ENCODE measurements around the gene TBC1D3I. TPM values are rescaled to one million over a fixed set of nuclear protein-coding genes. Genes with fewer than 3 reads are reported as not detected.
"Not testable (repeated sequence)": the region's sequence is repeated elsewhere in the genome, so short reads cannot be mapped to it uniquely, and the experiment has no call there.

TBC1D3I gene
- total RNA-seq, 2 experiments from 2014 or later = 0.19 TPM; not detected in 1

- DNase-seq = no peak
- Mint-ChIP-seq H3K4me3 (no peak overlapping the region), H3K9me3 (peaks cover 7% of the 10 kb centered on the region), H3K27me3 (ENCODE audit: low read depth) (peaks cover 23% of the 10 kb centered on the region), H3K36me3 (ENCODE audit: low read depth) (no peaks in the 10 kb centered on the region), H3K27ac (no peak overlapping the region), H3K4me1 (ENCODE audit: low read depth) (no peaks in the 10 kb centered on the region)
- intact Hi-C loops (cut with micrococcal nuclease) = no loop called here
- CTCF ChIA-PET = no interaction called here
Observed at GRCh38 chr17:36214918-36215317, 49.5 kb downstream of the TBC1D3I start.

- CTCF ChIA-PET = no interaction called here
- Mint-ChIP-seq H3K9me3 (peaks cover 3% of the 10 kb centered on the region), H3K36me3 (ENCODE audit: low read depth) (no peaks in the 10 kb centered on the region), H3K27me3 (ENCODE audit: low read depth) (peaks cover 17% of the 10 kb centered on the region), H3K4me3 (no peak overlapping the region), H3K27ac (no peak overlapping the region), H3K4me1 (ENCODE audit: low read depth) (no peaks in the 10 kb centered on the region)
- intact Hi-C loops (cut with micrococcal nuclease) = no loop called here
- DNase-seq = no peak
Observed at GRCh38 chr17:36213695-36214094, 50.7 kb downstream of the TBC1D3I start.

DNA sequence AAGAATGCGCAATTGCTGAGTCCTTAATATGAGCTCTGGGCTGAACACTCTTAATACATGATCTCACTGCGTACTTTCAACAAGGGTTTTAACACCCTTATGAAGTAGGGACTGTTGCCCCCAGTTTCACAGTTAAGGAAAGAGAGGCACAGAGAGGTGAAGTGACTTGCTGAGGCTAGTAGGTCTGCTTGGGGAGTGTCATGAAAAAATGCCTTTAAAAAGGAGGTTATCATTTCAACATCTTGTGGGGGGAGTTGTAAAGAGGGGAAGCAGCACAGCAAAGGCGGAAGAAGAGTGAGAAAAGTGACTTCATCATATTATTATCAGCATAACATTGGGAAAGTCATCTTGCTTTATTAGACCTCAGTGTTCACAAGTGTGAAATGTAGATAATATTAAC, 51.4 kb downstream of the TBC1D3I start:
- intact Hi-C loops (cut with micrococcal nuclease) = no loop called here
- Mint-ChIP-seq H3K27me3 (ENCODE audit: low read depth) (peaks cover 14% of the 10 kb centered on the region), H3K9me3 (no peaks in the 10 kb centered on the region), H3K4me1 (ENCODE audit: low read depth) (no peaks in the 10 kb centered on the region), H3K27ac (no peak overlapping the region), H3K36me3 (ENCODE audit: low read depth) (no peaks in the 10 kb centered on the region), H3K4me3 (no peak overlapping the region)
- no peak for DNase-seq
- CTCF ChIA-PET = no interaction called here

- no peak overlapping the region for H3K27ac Mint-ChIP-seq
- intact Hi-C loops (cut with micrococcal nuclease) = no loop called here
- no peak overlapping the region for H3K4me3 Mint-ChIP-seq
Observed at GRCh38 chr17:36212272-36212605, 52.1 kb downstream of the TBC1D3I start.

DNA sequence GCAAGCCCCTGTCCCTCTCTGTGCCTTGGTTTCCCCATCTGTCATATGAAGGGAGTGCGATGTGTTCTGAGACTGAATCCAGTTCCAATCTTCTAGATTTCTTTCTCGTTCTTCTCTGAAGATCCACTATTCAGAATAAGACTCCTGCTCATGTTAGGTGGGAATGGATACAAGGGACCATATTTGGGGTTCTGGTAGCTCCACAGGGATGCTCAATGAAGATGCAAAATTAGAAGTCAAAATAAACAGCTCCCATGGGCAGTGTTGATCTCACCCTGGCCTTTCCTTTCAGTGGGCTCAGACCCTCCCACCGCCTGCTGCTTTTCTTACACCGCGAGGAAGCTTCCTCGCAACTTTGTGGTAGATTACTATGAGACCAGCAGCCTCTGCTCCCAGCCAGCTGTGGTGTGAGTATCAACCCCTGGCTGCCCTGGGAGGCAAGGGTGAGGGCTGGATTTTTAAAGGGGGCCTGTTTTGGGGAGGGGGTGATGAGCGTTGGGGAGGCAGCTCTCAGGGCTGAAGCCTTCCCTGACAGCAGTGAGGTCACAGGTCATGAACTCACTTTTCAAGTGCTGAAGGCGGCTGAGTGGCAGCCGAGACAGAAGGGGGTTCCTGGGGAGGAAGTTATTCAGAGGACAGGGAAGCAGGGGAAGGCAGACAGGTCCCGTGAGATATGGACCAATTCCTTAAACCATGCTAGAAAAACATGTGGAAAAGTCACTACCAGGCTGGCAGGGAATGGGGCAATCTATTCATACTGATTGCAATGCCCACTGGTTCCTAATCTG, 52.7 kb downstream of the TBC1D3I start:
- CTCF ChIA-PET = interaction anchor here (0.7 kb wide), 1 partner anchor 268 kb away, joined by 4 read pairs; no protein-coding TSS in a partner anchor
- H3K9me3 Mint-ChIP-seq; H3K4me3 Mint-ChIP-seq; DNase-seq; intact Hi-C loops (cut with micrococcal nuclease); H3K36me3 Mint-ChIP-seq (ENCODE audit: low read depth); H3K4me1 Mint-ChIP-seq (ENCODE audit: low read depth); H3K27ac Mint-ChIP-seq: not testable (repeated sequence)
- H3K27me3 Mint-ChIP-seq (ENCODE audit: low read depth) = peaks cover 17% of the 10 kb centered on the region

More at GRCh38 chr17:36212272-36212605, 52.1 kb downstream of the TBC1D3I start:
- CTCF ChIA-PET = no interaction called here
- no peaks in the 10 kb centered on the region for H3K4me1 Mint-ChIP-seq (ENCODE audit: low read depth)
- H3K9me3 Mint-ChIP-seq = no peaks in the 10 kb centered on the region
- peaks cover 13% of the 10 kb centered on the region for H3K27me3 Mint-ChIP-seq (ENCODE audit: low read depth)
- no peaks in the 10 kb centered on the region for H3K36me3 Mint-ChIP-seq (ENCODE audit: low read depth)
- DNase-seq = no peak

DNA sequence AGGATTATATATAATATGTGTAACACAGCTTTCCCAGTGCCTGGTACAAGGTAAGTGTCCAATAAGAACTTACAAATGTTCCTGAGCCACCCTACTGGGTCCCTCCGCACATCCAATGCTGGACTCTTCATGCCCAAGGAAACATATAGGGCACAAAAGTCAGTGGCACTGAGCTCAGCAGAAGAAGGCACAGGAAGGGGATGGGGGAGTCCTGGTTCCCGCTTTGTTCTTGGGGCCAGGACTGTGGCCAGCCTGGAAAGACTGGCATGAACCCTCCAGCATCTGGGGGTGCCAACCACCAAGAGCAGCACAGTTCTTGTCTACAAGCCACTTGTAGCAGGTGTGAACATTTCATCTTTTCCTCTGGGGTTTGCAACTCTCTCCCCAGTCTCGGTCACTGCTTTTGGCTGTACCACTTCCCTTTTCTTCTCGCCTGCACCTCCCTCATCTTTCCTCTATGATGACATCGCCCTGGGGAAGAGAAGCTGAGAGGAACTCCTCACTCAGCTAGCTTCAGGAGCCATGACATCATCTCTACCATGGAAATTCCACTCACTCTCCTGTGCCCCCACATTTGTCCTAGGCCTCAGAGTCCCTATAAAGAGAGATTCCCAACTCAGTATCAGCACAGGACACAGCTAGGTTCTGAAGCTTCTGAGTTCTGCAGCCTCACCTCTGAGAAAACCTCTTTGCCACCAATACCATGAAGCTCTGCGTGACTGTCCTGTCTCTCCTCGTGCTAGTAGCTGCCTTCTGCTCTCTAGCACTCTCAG, 53.7 kb downstream of the TBC1D3I start, which contains the start of gene CCL4L2:
TSS of gene CCL4L2 (plus strand) at position 625 of the 773 bp plus-strand sequence.
- H3K4me1 Mint-ChIP-seq (ENCODE audit: low read depth); H3K36me3 Mint-ChIP-seq (ENCODE audit: low read depth); H3K4me3 Mint-ChIP-seq; DNase-seq; H3K9me3 Mint-ChIP-seq; H3K27ac Mint-ChIP-seq; CTCF ChIA-PET; intact Hi-C loops (cut with micrococcal nuclease): not testable (repeated sequence)
- peaks cover 20% of the 10 kb centered on the region for H3K27me3 Mint-ChIP-seq (ENCODE audit: low read depth)

DNA sequence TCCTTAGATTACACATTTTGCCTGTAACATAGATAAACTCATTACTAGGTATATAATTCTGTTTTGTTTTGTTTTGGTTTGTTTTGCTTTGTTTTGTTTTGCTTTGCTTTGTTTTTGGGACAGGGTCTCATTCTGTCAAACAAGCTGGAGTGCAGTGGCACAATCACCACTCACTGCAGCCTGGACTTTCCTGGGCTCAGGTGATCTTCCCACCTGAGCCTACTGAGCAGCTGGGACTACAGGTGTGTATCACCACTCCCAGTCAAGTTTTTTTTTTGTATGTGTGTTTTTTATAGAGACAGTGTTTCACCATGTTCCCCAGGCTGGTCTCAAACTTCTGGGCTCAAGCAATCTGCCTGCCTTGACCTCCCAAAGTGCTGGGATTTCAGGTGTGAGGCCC, 54.8 kb downstream of the TBC1D3I start:
- CTCF ChIA-PET = no interaction called here
- intact Hi-C loops (cut with micrococcal nuclease) = no loop called here
- no peaks in the 10 kb centered on the region for H3K36me3 Mint-ChIP-seq (ENCODE audit: low read depth)
- H3K27me3 Mint-ChIP-seq (ENCODE audit: low read depth) = peaks cover 18% of the 10 kb centered on the region
- H3K27ac Mint-ChIP-seq = no peak overlapping the region
- DNase-seq = no peak
- H3K4me3 Mint-ChIP-seq = no peak overlapping the region
- H3K4me1 Mint-ChIP-seq (ENCODE audit: low read depth) = no peaks in the 10 kb centered on the region
- H3K9me3 Mint-ChIP-seq = no peaks in the 10 kb centered on the region

- H3K4me3 Mint-ChIP-seq; H3K27ac Mint-ChIP-seq; H3K36me3 Mint-ChIP-seq (ENCODE audit: low read depth); CTCF ChIA-PET; H3K4me1 Mint-ChIP-seq (ENCODE audit: low read depth); DNase-seq; H3K9me3 Mint-ChIP-seq; intact Hi-C loops (cut with micrococcal nuclease): not testable (repeated sequence)
- H3K27me3 Mint-ChIP-seq (ENCODE audit: low read depth) = peaks cover 15% of the 10 kb centered on the region
Observed at GRCh38 chr17:36207383-36207782, 57.0 kb downstream of the TBC1D3I start.

GRCh38 chr17:36206486-36206821, 57.9 kb downstream of the TBC1D3I start:
- H3K4me3 Mint-ChIP-seq; intact Hi-C loops (cut with micrococcal nuclease); H3K9me3 Mint-ChIP-seq; H3K27ac Mint-ChIP-seq; CTCF ChIA-PET; H3K36me3 Mint-ChIP-seq (ENCODE audit: low read depth); DNase-seq; H3K4me1 Mint-ChIP-seq (ENCODE audit: low read depth): not testable (repeated sequence)
- H3K27me3 Mint-ChIP-seq (ENCODE audit: low read depth) = peaks cover 18% of the 10 kb centered on the region

DNA sequence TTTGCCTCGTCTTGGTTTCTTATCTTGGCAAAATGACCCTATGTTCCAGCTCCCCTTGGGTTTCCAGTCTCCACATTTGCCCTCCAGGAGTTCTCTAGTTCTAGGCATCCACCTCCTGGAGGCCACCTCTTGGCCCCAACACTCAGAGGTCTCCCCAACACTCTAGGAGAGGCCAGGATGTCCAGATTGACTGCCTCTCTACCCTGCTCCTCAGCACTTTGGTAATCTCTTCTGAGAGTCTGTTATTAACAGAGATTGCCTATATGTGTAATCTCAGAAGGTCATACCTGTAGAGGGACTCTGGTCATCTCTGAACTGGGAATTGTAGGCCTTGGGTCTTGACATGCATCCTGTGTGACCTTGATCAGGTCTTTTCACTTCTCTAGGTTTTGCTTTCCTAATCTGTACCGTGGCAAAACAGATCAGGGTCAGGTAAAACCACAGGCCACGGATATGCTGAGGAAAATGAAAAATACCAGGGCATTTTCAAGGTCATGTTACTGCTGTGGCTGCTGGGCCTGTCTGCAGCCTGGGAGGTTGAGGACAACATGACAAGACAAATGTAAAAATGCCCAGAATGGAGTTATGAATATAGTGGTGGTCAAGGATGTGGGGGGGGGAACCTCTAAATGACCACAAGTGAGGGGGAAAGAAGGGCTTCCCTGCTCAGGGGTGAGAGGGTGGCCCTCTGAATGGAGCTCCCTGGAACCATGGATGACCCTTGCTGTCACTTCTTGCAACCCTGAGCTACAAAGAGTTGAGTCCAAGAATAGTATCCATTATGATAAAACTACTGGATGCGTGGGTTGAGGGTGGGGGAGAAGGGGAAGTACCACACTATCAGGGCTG, 58.5 kb downstream of the TBC1D3I start:
- Mint-ChIP-seq H3K4me3 (no peak overlapping the region), H3K36me3 (ENCODE audit: low read depth) (no peaks in the 10 kb centered on the region), H3K9me3 (no peaks in the 10 kb centered on the region), H3K4me1 (ENCODE audit: low read depth) (no peaks in the 10 kb centered on the region), H3K27me3 (ENCODE audit: low read depth) (peaks cover 20% of the 10 kb centered on the region), H3K27ac (no peak overlapping the region)
- no peak for DNase-seq
- CTCF ChIA-PET = no interaction called here
- intact Hi-C loops (cut with micrococcal nuclease) = no loop called here

DNA sequence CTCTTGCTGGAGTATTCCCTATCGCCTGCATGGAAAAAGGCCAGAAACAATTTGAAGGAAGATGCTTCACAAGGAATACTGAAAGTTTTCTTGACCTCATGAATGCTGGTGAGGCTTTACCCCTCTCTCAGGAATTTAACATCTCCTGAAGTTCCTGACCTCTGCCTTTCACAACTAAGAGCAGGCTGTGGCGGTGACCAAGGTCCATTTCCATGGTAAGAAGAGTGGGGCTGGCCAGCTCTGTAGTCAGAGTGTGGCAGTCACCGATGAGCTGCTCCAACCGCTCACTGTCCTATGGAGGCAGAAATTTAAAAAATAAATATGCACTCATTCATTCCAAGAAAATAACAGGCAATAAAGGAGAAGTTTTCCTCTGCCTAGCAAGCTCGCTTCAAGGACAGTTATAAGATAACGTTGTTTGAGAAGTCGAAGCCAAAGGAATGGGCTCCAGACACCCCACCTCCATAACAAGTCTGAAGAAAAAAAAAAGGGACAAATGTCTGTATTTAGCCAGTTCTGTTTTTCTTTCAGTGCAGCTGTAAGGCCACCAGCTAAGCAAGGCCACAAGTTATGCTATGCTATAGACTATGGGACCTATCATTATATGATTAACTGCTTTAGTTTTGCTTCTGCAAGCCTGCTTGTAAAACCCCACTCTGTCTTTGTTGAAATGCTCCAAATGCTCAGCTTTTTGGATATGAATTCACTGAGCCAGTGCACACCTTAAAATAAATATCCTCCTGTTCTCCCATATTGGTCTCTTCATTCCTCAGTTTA, 59.5 kb downstream of the TBC1D3I start:
- intact Hi-C loops (cut with micrococcal nuclease) = no loop called here
- H3K27ac Mint-ChIP-seq = no peak overlapping the region
- DNase-seq = no peak
- no peaks in the 10 kb centered on the region for H3K36me3 Mint-ChIP-seq (ENCODE audit: low read depth)
- CTCF ChIA-PET = no interaction called here
- H3K27me3 Mint-ChIP-seq (ENCODE audit: low read depth) = peaks cover 24% of the 10 kb centered on the region
- no peak overlapping the region for H3K4me3 Mint-ChIP-seq
- no peaks in the 10 kb centered on the region for H3K4me1 Mint-ChIP-seq (ENCODE audit: low read depth)
- H3K9me3 Mint-ChIP-seq = no peaks in the 10 kb centered on the region
